B cell (primary cell): ENCODE results near the gene ERAP2. TPM values are rescaled to one million over a fixed set of nuclear protein-coding genes. Genes with fewer than 3 reads are reported as not detected.

Source experiments
- ATAC-seq: fragments of 200-7000 bp; cut with Tn5 transposase; one replicate; pipeline ENCODE4 v1.10.0; 2021; ENCODE audit warnings: low read depth, mild to moderate bottlenecking, moderate number of reproducible peaks, moderate library complexity
- CTCF ChIA-PET: fragments of 350-600 bp; sonication (Branson Sonifier 250); formaldehyde crosslinking; loops from one replicate; lab custom pipeline; 2021; ENCODE audit warnings: antibody characterized with exemption, inconsistent platforms; lab: Charles Lee
- POLR2A ChIA-PET: fragments of 350-600 bp; sonication (Branson Sonifier 250); formaldehyde crosslinking; loops from one replicate; lab custom pipeline; 2021; ENCODE audit warnings: antibody characterized with exemption; lab: Charles Lee
- DNase-seq: peaks from one replicate; pipeline ENCODE4 v3.0.0; 2013
- H2AFZ ChIP-seq: 2 replicates; pipeline ENCODE4 v1.6.1; 2012; ENCODE audit warnings: mild to moderate bottlenecking, low read depth, low read length; ENCODE audit not compliant: insufficient read depth, poor library complexity, severe bottlenecking
- H3K27ac ChIP-seq, 2 donors: 1 replicate in 1 of 2; 2 replicates in 1 of 2; pipeline ENCODE4 v1.5.1; 2012 to 2013; ENCODE audit warnings: low read length in 2 of 2, mild to moderate bottlenecking in 2 of 2, moderate library complexity in 1 of 2
- H3K27me3 ChIP-seq, 4 experiments: fragments of 200-600 bp in 1 of 4; sonication (generic) in 1 of 4; replicated peaks in 1 of 4; 1 replicate in 2 of 4; 2 replicates in 2 of 4; pipeline versions ENCODE4 v1.6.1 to v1.7.0; 2013 to 2016; ENCODE audit warnings: low read length in 3 of 4, mild to moderate bottlenecking in 2 of 4, mixed read lengths in 1 of 4, moderate library complexity in 1 of 4; ENCODE audit not compliant: insufficient read depth in 4 of 4, control insufficient read depth in 3 of 4; ENCODE audit errors: control extremely low read depth in 1 of 4
- H3K36me3 ChIP-seq, 2 experiments: replicated peaks in 1 of 2; 1 replicate in 1 of 2; 2 replicates in 1 of 2; pipeline versions ENCODE4 v1.6.1 to v1.7.1; 2013; ENCODE audit warnings: low read length in 1 of 2; ENCODE audit not compliant: insufficient read depth in 2 of 2, control insufficient read depth in 1 of 2; ENCODE audit errors: control extremely low read depth in 1 of 2, extremely low read depth in 1 of 2
- H3K4me1 ChIP-seq, 2 donors: fragments of 200-600 bp in 1 of 2; sonication (generic) in 1 of 2; 1 replicate in 1 of 2; 2 replicates in 1 of 2; pipeline versions ENCODE4 v1.5.1 to v1.6.1; 2013 to 2017; ENCODE audit warnings: low read length in 2 of 2; ENCODE audit not compliant: control insufficient read depth in 2 of 2, insufficient read depth in 2 of 2
- H3K4me2 ChIP-seq: replicated peaks from 2 replicates; pipeline ENCODE3; 2012; ENCODE audit warnings: mild to moderate bottlenecking, low read depth, low read length; ENCODE audit not compliant: poor library complexity, severe bottlenecking
- H3K4me3 ChIP-seq, 5 experiments: fragments of 200-600 bp in 1 of 5; sonication (generic) in 1 of 5; 1 replicate in 3 of 5; 2 replicates in 2 of 5; pipeline versions ENCODE4 v1.5.1 to v1.7.0; 2011 to 2016; ENCODE audit warnings: low read length in 4 of 5, mild to moderate bottlenecking in 4 of 5, low read depth in 2 of 5, control low read depth in 1 of 5, moderate library complexity in 1 of 5; ENCODE audit not compliant: insufficient read depth in 1 of 5; ENCODE audit errors: control extremely low read depth in 1 of 5, extremely low read depth in 1 of 5
- H3K79me2 ChIP-seq: fragments of 200-600 bp; sonication (generic); one replicate; pipeline ENCODE4 v1.6.0; 2016; ENCODE audit warnings: low read length; ENCODE audit not compliant: control insufficient read depth, insufficient read depth
- H3K9ac ChIP-seq: fragments of 200-600 bp; sonication (generic); 2 replicates; pipeline ENCODE4 v1.6.1; 2017; ENCODE audit warnings: mild to moderate bottlenecking, low read length, moderate library complexity
- H3K9me3 ChIP-seq, 3 donors: one replicate each; pipeline versions ENCODE4 v1.6.1 to v1.7.1; 2013; ENCODE audit warnings: low read length in 2 of 3; ENCODE audit not compliant: control insufficient read depth in 2 of 3, insufficient read depth in 1 of 3; ENCODE audit errors: control extremely low read depth in 1 of 3
- H4K20me1 ChIP-seq: 2 replicates; pipeline ENCODE4 v1.6.0; 2012; ENCODE audit warnings: mild to moderate bottlenecking, low read length; ENCODE audit not compliant: insufficient read depth, control insufficient read depth, poor library complexity, severe bottlenecking
- H3K27ac Mint-ChIP-seq: one replicate; pipeline ENCODE4 v1.8.0; 2021; ENCODE audit warnings: mixed read lengths
- H3K27me3 Mint-ChIP-seq: one replicate; pipeline ENCODE4 v1.8.0; 2021; ENCODE audit warnings: mixed read lengths
- H3K4me1 Mint-ChIP-seq: one replicate; pipeline ENCODE4 v1.8.0; 2021; ENCODE audit warnings: mixed read lengths
- H3K4me3 Mint-ChIP-seq: one replicate; pipeline ENCODE4 v1.8.0; 2021; ENCODE audit warnings: mixed read lengths
- H3K9me3 Mint-ChIP-seq: one replicate; pipeline ENCODE4 v1.8.0; 2022; ENCODE audit warnings: mixed read lengths; ENCODE audit not compliant: insufficient read depth
- CTCF ChIP-seq: fragments of 200-600 bp; IDR thresholded peaks from one replicate; pipeline ENCODE4 v1.8.0; 2022; ENCODE audit warnings: antibody characterized with exemption, mild to moderate bottlenecking
- EZH2 ChIP-seq: IDR thresholded peaks from 2 replicates; pipeline ENCODE4 v1.6.1; 2012; ENCODE audit warnings: borderline replicate concordance, low read depth, mild to moderate bottlenecking, moderate library complexity, low read length; ENCODE audit not compliant: insufficient read depth, poor library complexity, severe bottlenecking
- WGBS: methylation state at CpG from one replicate; pipeline ENCODE4 v1.1.5; 2013; ENCODE audit warnings: missing lambda C conversion rate; ENCODE audit not compliant: insufficient coverage; 5-methylcytosine and 5-hydroxymethylcytosine counted together
- intact Hi-C: fragments of 100-400 bp; cut with micrococcal nuclease; formaldehyde crosslinking; loops from one replicate; pipeline ENCODE4 v1.10.0; 2022
- polyA plus RNA-seq: library from polyadenylated mRNA; depleted of rRNA; stranded (reverse); fragments of >200 nt; gene quantifications from 2 replicates; pipeline ENCODE4 v1.2.3, GENCODE V29; 2012
- total RNA-seq, 2 donors: library from RNA; stranded (reverse); fragments of 120-200 nt in 1 of 2; gene quantifications; 1 replicate in 1 of 2; 2 replicates in 1 of 2; pipeline versions ENCODE4 v1.2.3 to v1.2.4, GENCODE V29; 2013 to 2022

Gene ERAP2
- total and polyA plus RNA-seq, 2 donors (not counting 1 experiment from before 2014, with no cell fraction given), result 18.5 to 74.2 TPM

- intact Hi-C loops, result no loop called here
- ATAC-seq, result no peak
Observed at GRCh38 chr5:96856371-96856770, 19.9 kb upstream of the ERAP2 start.

GRCh38 chr5:96857454-96857853 lies 18.8 kb upstream of the ERAP2 start:
- Histone ChIP-seq H3K9ac (no peak overlapping the region), H3K4me1 (peaks cover 0 to 7% of the 10 kb centered on the region in 2 donors), H3K9me3 (no peaks in the 10 kb centered on the region), H3K27me3 (no peaks in the 10 kb centered on the region), H3K4me2 (no peak overlapping the region), H3K36me3 (no peaks in the 10 kb centered on the region), H3K27ac (no peak overlapping the region), H2AFZ (no peak overlapping the region), H3K4me3 (no peak overlapping the region), H3K79me2 (no peaks in the 10 kb centered on the region), H4K20me1 (no peaks in the 10 kb centered on the region)
- no peak for TF ChIP-seq CTCF
- no peak for TF ChIP-seq EZH2
- no peak overlapping the region for H3K27ac Mint-ChIP-seq
- ChIA-PET POLR2A (no interaction called here), CTCF (interaction anchor here (0.7 to 2.0 kb wide), 2 partner anchors 12 to 27 kb away, joined by 3 to 9 read pairs; no protein-coding TSS in a partner anchor)
- H3K27me3 Mint-ChIP-seq, result no peaks in the 10 kb centered on the region
- peaks cover 7% of the 10 kb centered on the region for H3K4me1 Mint-ChIP-seq
- no peak for DNase-seq
- intact Hi-C loops, result no loop called here
- WGBS, result no CpG with 5 or more reads among the region's 1 CpG
- H3K9me3 Mint-ChIP-seq, result no peaks in the 10 kb centered on the region
- no peak for ATAC-seq
- H3K4me3 Mint-ChIP-seq, result no peak overlapping the region

More at GRCh38 chr5:96856371-96856770, 19.9 kb upstream of the ERAP2 start:
- no peak overlapping the region for H3K27ac ChIP-seq
- Mint-ChIP-seq H3K9me3 (no peaks in the 10 kb centered on the region), H3K27ac (no peak overlapping the region), H3K4me1 (peaks cover 6% of the 10 kb centered on the region), H3K4me3 (no peak overlapping the region), H3K27me3 (no peaks in the 10 kb centered on the region)
- WGBS, result 100% methylated on average over 3 of the region's 3 CpGs
- no peak overlapping the region for H2AFZ ChIP-seq
- no peak for DNase-seq
- ChIA-PET POLR2A (no interaction called here), CTCF (interaction anchor here (2.0 kb wide), 1 partner anchor 13 kb away, joined by 9 read pairs; no protein-coding TSS in a partner anchor)
- no peaks in the 10 kb centered on the region for H3K36me3 ChIP-seq
- H3K4me3 ChIP-seq, result no peak overlapping the region
- H3K9ac ChIP-seq, result no peak overlapping the region
- no peaks in the 10 kb centered on the region for H3K79me2 ChIP-seq
- H4K20me1 ChIP-seq, result no peaks in the 10 kb centered on the region
- no peak for TF ChIP-seq EZH2
- TF ChIP-seq CTCF, result no peak
- no peaks in the 10 kb centered on the region for H3K27me3 ChIP-seq
- no peak overlapping the region for H3K4me2 ChIP-seq
- H3K9me3 ChIP-seq, result no peaks in the 10 kb centered on the region
- peaks cover 0 to 7% of the 10 kb centered on the region in 2 donors for H3K4me1 ChIP-seq
